H1 (cell line): ENCODE results near the gene ARMC5. TPM values are rescaled to one million over a fixed set of nuclear protein-coding genes. Genes with fewer than 3 reads are reported as not detected.

ENCODE experiments used
- CTCF ChIA-PET: fragments of 300-600 bp; sonication (Branson Sonifier 250); formaldehyde crosslinking; loops from one replicate; lab custom pipeline; 2021; ENCODE audit not compliant: partially characterized antibody; lab: Charles Lee
- POLR2A ChIA-PET: fragments of 300-600 bp; sonication (Branson Sonifier 250); formaldehyde crosslinking; loops from one replicate; lab custom pipeline; 2021; ENCODE audit warnings: inconsistent platforms; ENCODE audit not compliant: partially characterized antibody; lab: Charles Lee
- DNase-seq, 2 experiments: peaks; one replicate each; pipeline versions ENCODE4 v3.0.0 to v3.0.0-alpha.2; 2010 to 2022; ENCODE audit warnings: low spot score in 2 of 2, low read depth in 1 of 2, mixed read lengths in 1 of 2
- FAIRE-seq: peaks from 2 replicates; lab custom pipeline; 2011; peaks lifted over from hg19 to GRCh38; lab: Jason Lieb, UNC
- H2AFZ ChIP-seq: 2 replicates; pipeline ENCODE4 v1.8.1; 2012; ENCODE audit warnings: low read length, inconsistent platforms
- H2AK5ac ChIP-seq: 2 replicates; pipeline ENCODE4 v1.6.1; 2013; ENCODE audit warnings: low read depth, low read length
- H2BK120ac ChIP-seq: replicated peaks from 2 replicates; pipeline ENCODE3; 2013; ENCODE audit warnings: low read depth, low read length, inconsistent platforms
- H2BK12ac ChIP-seq: 2 replicates; pipeline ENCODE4 v1.6.1; 2013; ENCODE audit warnings: low read depth, low read length
- H2BK15ac ChIP-seq: 2 replicates; pipeline ENCODE4 v1.6.1; 2013; ENCODE audit warnings: low read length
- H2BK20ac ChIP-seq: 2 replicates; pipeline ENCODE4 v1.6.1; 2013; ENCODE audit warnings: low read length
- H2BK5ac ChIP-seq: 2 replicates; pipeline ENCODE4 v1.6.1; 2013; ENCODE audit warnings: low read depth, low read length
- H3K14ac ChIP-seq: 2 replicates; pipeline ENCODE4 v1.6.1; 2013; ENCODE audit warnings: inconsistent platforms; ENCODE audit not compliant: insufficient read length
- H3K18ac ChIP-seq: 2 replicates; pipeline ENCODE4 v1.6.1; 2013; ENCODE audit warnings: low read length; ENCODE audit errors: extremely low read depth
- H3K23ac ChIP-seq: 2 replicates; pipeline ENCODE4 v1.6.1; 2013; ENCODE audit warnings: inconsistent platforms; ENCODE audit not compliant: insufficient read length
- H3K23me2 ChIP-seq: 2 replicates; pipeline ENCODE4 v1.6.1; 2013; ENCODE audit warnings: low read depth, low read length
- H3K27ac ChIP-seq: 2 replicates; pipeline ENCODE4 v1.6.1; 2011; ENCODE audit warnings: low read depth, low read length, inconsistent platforms
- H3K27me3 ChIP-seq, 4 experiments: replicated peaks in 1 of 4; 1 replicate in 1 of 4; 2 replicates in 3 of 4; pipeline versions ENCODE4 v1.6.1 to v1.8.1; 2011 to 2013; ENCODE audit warnings: low read length in 3 of 4, mild to moderate bottlenecking in 3 of 4, inconsistent platforms in 2 of 4, mixed read lengths in 2 of 4, moderate library complexity in 1 of 4; ENCODE audit not compliant: control insufficient read depth in 3 of 4, insufficient read depth in 3 of 4; ENCODE audit errors: extremely low read depth in 1 of 4
- H3K36me3 ChIP-seq, 4 experiments: 2 replicates each; pipeline versions ENCODE4 v1.6.1 to v1.8.1; 2011 to 2013; ENCODE audit warnings: mild to moderate bottlenecking in 4 of 4, low read length in 3 of 4, moderate library complexity in 2 of 4, control low read depth in 1 of 4, inconsistent platforms in 1 of 4; ENCODE audit not compliant: insufficient read depth in 4 of 4, control insufficient read depth in 2 of 4
- H3K4ac ChIP-seq: replicated peaks from 2 replicates; pipeline ENCODE3; 2013; ENCODE audit warnings: low read length, low read depth, mixed read lengths, inconsistent platforms; ENCODE audit not compliant: insufficient read length
- H3K4me1 ChIP-seq, 4 experiments: replicated peaks in 1 of 4; 1 replicate in 1 of 4; 2 replicates in 3 of 4; pipeline versions ENCODE4 v1.6.1 to v1.8.1; 2011 to 2013; ENCODE audit warnings: low read length in 3 of 4, inconsistent platforms in 2 of 4, mixed read lengths in 1 of 4; ENCODE audit not compliant: insufficient read depth in 4 of 4, control insufficient read depth in 3 of 4
- H3K4me2 ChIP-seq, 2 experiments: 2 replicates each; pipeline versions ENCODE4 v1.6.1 to v1.8.1; 2011 to 2013; ENCODE audit warnings: low read depth in 2 of 2, low read length in 2 of 2, control low read depth in 1 of 2, inconsistent platforms in 1 of 2, mild to moderate bottlenecking in 1 of 2; ENCODE audit not compliant: insufficient read depth in 1 of 2
- H3K4me3 ChIP-seq, 4 experiments: fragments of 200-600, 300-600 bp in 1 of 4; sonication (generic), shearing (Covaris generic), sonication (Bioruptor Twin) in 1 of 4; 2 replicates each; pipeline versions ENCODE4 v1.5.1 to v1.8.1; 2011 to 2016; ENCODE audit warnings: low read length in 4 of 4, low read depth in 3 of 4, control low read depth in 2 of 4, inconsistent platforms in 2 of 4, mild to moderate bottlenecking in 2 of 4, mixed read lengths in 1 of 4, moderate library complexity in 1 of 4; ENCODE audit not compliant: insufficient read depth in 2 of 4; ENCODE audit errors: extremely low read depth in 1 of 4
- H3K56ac ChIP-seq: replicated peaks from 2 replicates; pipeline ENCODE3; 2013; ENCODE audit warnings: low read depth, mild to moderate bottlenecking, mixed read lengths, low read length, inconsistent platforms; ENCODE audit not compliant: insufficient read length
- H3K79me1 ChIP-seq: 2 replicates; pipeline ENCODE4 v1.6.1; 2013; ENCODE audit warnings: low read depth, low read length, control low read depth
- H3K79me2 ChIP-seq, 2 experiments: 2 replicates each; pipeline versions ENCODE4 v1.6.1 to v1.8.1; 2012 to 2013; ENCODE audit warnings: low read length in 2 of 2, mild to moderate bottlenecking in 2 of 2, inconsistent platforms in 1 of 2; ENCODE audit not compliant: insufficient read depth in 2 of 2, control insufficient read depth in 1 of 2
- H3K9ac ChIP-seq, 4 experiments: replicated peaks in 1 of 4; 1 replicate in 1 of 4; 2 replicates in 3 of 4; pipeline versions ENCODE4 v1.6.1 to v1.8.1; 2011 to 2013; ENCODE audit warnings: low read depth in 3 of 4, low read length in 3 of 4, control low read depth in 2 of 4, mild to moderate bottlenecking in 2 of 4, moderate library complexity in 2 of 4, inconsistent platforms in 1 of 4; ENCODE audit errors: extremely low read depth in 1 of 4
- H3K9me3 ChIP-seq, 2 experiments: 2 replicates each; pipeline versions ENCODE4 v1.6.1 to v1.8.1; 2012 to 2013; ENCODE audit warnings: mild to moderate bottlenecking in 2 of 2, moderate library complexity in 2 of 2, control low read depth in 1 of 2, inconsistent platforms in 1 of 2, low read depth in 1 of 2, low read length in 1 of 2, mixed read lengths in 1 of 2; ENCODE audit not compliant: insufficient read depth in 2 of 2
- H4K20me1 ChIP-seq, 2 experiments: replicated peaks in 1 of 2; 2 replicates each; pipeline versions ENCODE3 to v1.8.1; 2011 to 2013; ENCODE audit warnings: inconsistent platforms in 2 of 2, low read length in 2 of 2, mild to moderate bottlenecking in 1 of 2; ENCODE audit not compliant: insufficient read depth in 2 of 2, control insufficient read depth in 1 of 2
- H4K5ac ChIP-seq: 2 replicates; pipeline ENCODE4 v1.6.1; 2013; ENCODE audit warnings: low read length, low read depth, mixed read lengths, inconsistent platforms; ENCODE audit not compliant: insufficient read length
- H4K8ac ChIP-seq: 2 replicates; pipeline ENCODE4 v1.8.0; 2013; ENCODE audit warnings: mild to moderate bottlenecking, moderate library complexity, low read length, inconsistent platforms; ENCODE audit not compliant: insufficient read depth; ENCODE audit errors: extremely low read depth
- H4K91ac ChIP-seq: replicated peaks from 2 replicates; pipeline ENCODE3; 2013; ENCODE audit warnings: low read length, mixed read lengths, inconsistent platforms; ENCODE audit not compliant: insufficient read length
- CHD2 ChIP-seq: IDR thresholded peaks from 2 replicates; pipeline ENCODE4 v1.6.1; 2012; ENCODE audit warnings: low read length, improper control_type of control experiment
- CTBP2 ChIP-seq: IDR thresholded peaks from 2 replicates; pipeline ENCODE4 v1.7.0; 2011; ENCODE audit warnings: borderline replicate concordance, mild to moderate bottlenecking, moderate library complexity, mixed read lengths, low read length; ENCODE audit not compliant: insufficient read depth, insufficient read length
- HDAC6 ChIP-seq: IDR thresholded peaks from one replicate; pipeline ENCODE4 v1.7.1; 2012; ENCODE audit warnings: low read depth, mild to moderate bottlenecking, inconsistent platforms, low read length, moderate library complexity
- MAFK ChIP-seq: IDR thresholded peaks from 2 replicates; pipeline ENCODE4 v1.6.1; 2012; ENCODE audit warnings: low read depth, mild to moderate bottlenecking, improper control_type of control experiment, low read length
- MAX ChIP-seq: IDR thresholded peaks from 2 replicates; pipeline ENCODE4 v1.6.1; 2012; ENCODE audit warnings: inconsistent platforms
- NANOG ChIP-seq: IDR thresholded peaks from 2 replicates; pipeline ENCODE4 v1.6.1; 2011; ENCODE audit warnings: low read length, low read depth, mild to moderate bottlenecking, inconsistent platforms; ENCODE audit not compliant: insufficient read depth, poor library complexity, severe bottlenecking
- SIN3A ChIP-seq, 2 experiments: IDR thresholded peaks in 1 of 2; conservative IDR thresholded peaks in 1 of 2; 2 replicates each; pipeline ENCODE4 v1.6.1; 2011 to 2012; ENCODE audit warnings: low read length in 2 of 2, improper control_type of control experiment in 1 of 2, low read depth in 1 of 2, mild to moderate bottlenecking in 1 of 2
- SP4 ChIP-seq: IDR thresholded peaks from 2 replicates; pipeline ENCODE4 v1.6.1; 2012; ENCODE audit warnings: low read length, inconsistent platforms
- SUZ12 ChIP-seq: fragments of 200-600 bp; sonication (generic); IDR thresholded peaks from 2 replicates; pipeline ENCODE4 v1.6.1; 2012; ENCODE audit warnings: mild to moderate bottlenecking, inconsistent platforms, low read length, moderate library complexity, mixed read lengths
- TBP ChIP-seq: IDR thresholded peaks from 2 replicates; pipeline ENCODE4 v1.6.1; 2011; ENCODE audit warnings: low read depth, low read length, improper control_type of control experiment
- TCF12 ChIP-seq: IDR thresholded peaks from 2 replicates; pipeline ENCODE4 v1.6.1; 2011; ENCODE audit warnings: low read depth, mild to moderate bottlenecking, low read length
- TEAD4 ChIP-seq: IDR thresholded peaks from 2 replicates; pipeline ENCODE4 v1.6.1; 2012; ENCODE audit warnings: low read depth, low read length, inconsistent platforms, mixed read lengths
- WGBS, 2 experiments: shearing (Covaris generic) in 1 of 2; methylation state at CpG; one replicate each; pipeline versions ENCODE4 v1.1.6 to v1.1.7; 2013 to 2015; ENCODE audit warnings: low lambda C conversion rate in 2 of 2, mixed read lengths in 2 of 2, inconsistent platforms in 1 of 2, low coverage in 1 of 2, missing lambda C conversion rate in 1 of 2; ENCODE audit not compliant: insufficient replicate concordance in 2 of 2, insufficient coverage in 1 of 2, insufficient read length in 1 of 2; ENCODE audit errors: extremely low coverage in 1 of 2, missing lambda C conversion rate in 1 of 2; 5-methylcytosine and 5-hydroxymethylcytosine counted together
- polyA plus RNA-seq, 7 experiments: library from polyadenylated mRNA; depleted of rRNA in 3 of 7; stranded (reverse) in 5 of 7; unstranded in 2 of 7; fragments of >200 nt in 5 of 7; fragments of 200-250 nt in 2 of 7; gene quantifications; 1 replicate in 5 of 7; 2 replicates in 1 of 7; 4 replicates in 1 of 7; pipeline versions ENCODE4 v1.2.1 to v1.2.3, GENCODE V29; 2011 to 2013; ENCODE audit warnings: missing spikeins in 2 of 7, mixed read lengths in 2 of 7
- total RNA-seq: library from RNA; stranded (reverse); fragmentation: NEBNext Ultra II Directional; extraction: Animal tissue kit (Norgen Biotek cat#: 25700); gene quantifications from 2 replicates; pipeline ENCODE4 v1.2.1, GENCODE V29; 2021

Gene ARMC5
- total and polyA plus RNA-seq, 2 of the 8 experiments (the other 6 are each of a cell fraction or from before 2014, with no cell fraction given): 7.8 to 8.7 TPM

GRCh38 chr16:31472709-31473203, 13.5 kb downstream of the ARMC5 start:
- Histone ChIP-seq H2BK120ac (no peak overlapping the region), H3K36me3 (no peaks in the 10 kb centered on the region), H3K4me1 (peaks cover 0 to 12% (median 3%) of the 10 kb centered on the region in 4 experiments; a peak in 5 of 7 replicates), H3K18ac (no peak overlapping the region), H2AFZ (peak overlapping the region; percentile 35; the same call in 1 of the 2 replicates), H3K56ac (no peak overlapping the region), H3K27ac (no peak overlapping the region), H3K79me1 (no peaks in the 10 kb centered on the region), H2BK15ac (no peak overlapping the region), H3K23ac (no peak overlapping the region), H3K27me3 (peaks cover 2 to 38% (median 31%) of the 10 kb centered on the region in 4 experiments), H4K20me1 (peaks cover 0 to 3% of the 10 kb centered on the region in 2 experiments), H2BK20ac (no peak overlapping the region), H3K23me2 (peaks cover 19% of the 10 kb centered on the region; the same call in 1 of the 2 replicates), H4K5ac (no peak overlapping the region), H2BK5ac (no peak overlapping the region), H2AK5ac (no peak overlapping the region), H3K4ac (no peak overlapping the region), H4K91ac (no peak overlapping the region), H3K79me2 (no peaks in the 10 kb centered on the region), H3K4me3 (peak overlapping the region; percentile 44 to 78 (median 62)), H2BK12ac (no peak overlapping the region), H3K9me3 (no peaks in the 10 kb centered on the region), H3K9ac (no peak overlapping the region), H4K8ac (no peak overlapping the region; the same call in 1 of the 2 replicates), H3K4me2 (peak overlapping the region; percentile 67 to 68), H3K14ac (no peak overlapping the region)
- 30% methylated on average over 19 of the region's 20 CpGs; no CpG with 5 or more reads in 1 of the 2 experiments for WGBS, 2 experiments
- ChIA-PET CTCF (interaction anchor here (0.5 to 0.7 kb wide), 5 partner anchors 12 to 149 kb away, joined by 3 to 4 read pairs (median 3); no protein-coding TSS in a partner anchor), POLR2A (interaction anchor here (0.5 to 1.2 kb wide), 3 partner anchors 10 to 242 kb away, joined by 3 read pairs; no protein-coding TSS in a partner anchor)
- FAIRE-seq (no peak), DNase-seq (peak in 1 of 2 experiments; percentile 92)
- TF ChIP-seq HDAC6: no peak
- no peak for TF ChIP-seq TEAD4
- no peak for TF ChIP-seq SUZ12
- peak in 1 of 2 experiments; percentile 63; a peak in 1 of 4 replicates for TF ChIP-seq SIN3A (conservative IDR thresholded peaks at IDR 0.05 in 1 of 2, IDR thresholded peaks at IDR 0.05 in 1 of 2; ENCODE audit: low read depth in 1 of 2, low read length in 2 of 2)
- TF ChIP-seq SP4: peak; percentile 46; the same call in 1 of the 2 replicates
- no peak for TF ChIP-seq MAX
- no peak for TF ChIP-seq MAFK
- no peak for TF ChIP-seq NANOG
- TF ChIP-seq CHD2: no peak
- no peak for TF ChIP-seq TCF12
- TF ChIP-seq TBP: no peak
- TF ChIP-seq CTBP2: no peak
